ENCODE data around the gene PBX3. TPM values are rescaled to one million over a fixed set of nuclear protein-coding genes. Genes with fewer than 3 reads are reported as not detected.

PBX3 gene
- total and polyA plus RNA-seq, 8 donors, result 8.9 to 36.8 (median 21.5) TPM

DNA sequence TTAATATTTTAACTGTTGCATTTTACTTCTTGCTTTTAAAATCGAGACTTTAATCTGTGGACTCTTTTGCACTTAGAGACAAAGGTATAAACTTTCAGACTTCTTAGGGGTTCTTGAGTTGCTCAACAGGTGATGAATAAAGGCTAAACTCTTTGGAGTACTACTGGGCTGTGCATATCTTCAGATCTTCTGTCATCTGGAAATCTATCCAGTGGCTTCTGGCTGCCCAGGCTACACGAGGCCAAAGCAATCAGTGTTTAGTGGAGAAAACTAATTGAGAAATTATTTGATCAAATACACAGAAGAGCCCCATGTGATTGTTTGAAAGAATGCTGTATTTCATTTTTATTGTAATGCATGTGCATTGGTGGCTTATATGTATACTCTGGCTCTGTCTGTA lies 146.1 kb downstream of the PBX3 start:
- Histone ChIP-seq H3K27ac (no peak overlapping the region), H3K36me3 (no peaks in the 10 kb centered on the region), H3K4me3 (no peak overlapping the region), H3K4me1 (peaks cover 5 to 9% (median 8%) of the 10 kb centered on the region in 3 donors), H3K27me3 (no peaks in the 10 kb centered on the region), H3K9me3 (no peaks in the 10 kb centered on the region)
- FAIRE-seq (no peak), ATAC-seq (no peak), DNase-seq (no peak)
- intact Hi-C loops (cut with DNase I), result no loop called here
- TF ChIP-seq, protein P1, sequence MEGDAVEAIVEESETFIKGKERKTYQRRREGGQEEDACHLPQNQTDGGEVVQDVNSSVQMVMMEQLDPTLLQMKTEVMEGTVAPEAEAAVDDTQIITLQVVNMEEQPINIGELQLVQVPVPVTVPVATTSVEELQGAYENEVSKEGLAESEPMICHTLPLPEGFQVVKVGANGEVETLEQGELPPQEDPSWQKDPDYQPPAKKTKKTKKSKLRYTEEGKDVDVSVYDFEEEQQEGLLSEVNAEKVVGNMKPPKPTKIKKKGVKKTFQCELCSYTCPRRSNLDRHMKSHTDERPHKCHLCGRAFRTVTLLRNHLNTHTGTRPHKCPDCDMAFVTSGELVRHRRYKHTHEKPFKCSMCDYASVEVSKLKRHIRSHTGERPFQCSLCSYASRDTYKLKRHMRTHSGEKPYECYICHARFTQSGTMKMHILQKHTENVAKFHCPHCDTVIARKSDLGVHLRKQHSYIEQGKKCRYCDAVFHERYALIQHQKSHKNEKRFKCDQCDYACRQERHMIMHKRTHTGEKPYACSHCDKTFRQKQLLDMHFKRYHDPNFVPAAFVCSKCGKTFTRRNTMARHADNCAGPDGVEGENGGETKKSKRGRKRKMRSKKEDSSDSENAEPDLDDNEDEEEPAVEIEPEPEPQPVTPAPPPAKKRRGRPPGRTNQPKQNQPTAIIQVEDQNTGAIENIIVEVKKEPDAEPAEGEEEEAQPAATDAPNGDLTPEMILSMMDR (IDR thresholded peaks at IDR 0.05), result no peak
- 67 to 69% methylated on average over 2 of the region's 2 CpGs for WGBS, 2 donors

DNA sequence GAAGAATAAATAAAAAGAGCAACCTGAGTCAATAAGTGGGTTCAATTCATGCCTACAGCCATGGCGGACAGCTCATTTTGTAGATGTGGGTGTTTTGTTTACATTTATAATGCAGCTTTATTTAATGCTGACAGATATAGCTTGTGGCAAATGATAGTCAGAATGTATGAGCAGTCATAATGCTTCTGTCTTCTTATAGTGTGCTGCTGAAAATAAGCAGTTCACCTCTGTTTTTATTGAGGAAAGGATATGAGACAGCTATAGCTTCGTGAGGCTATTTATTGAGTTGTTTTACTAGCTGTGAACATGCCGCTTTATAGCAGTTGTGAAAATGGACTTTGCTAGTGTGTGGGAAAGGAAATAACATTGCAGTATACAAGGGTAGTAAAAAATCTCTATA lies 147.4 kb downstream of the PBX3 start:
- ATAC-seq (no peak), DNase-seq (no peak), FAIRE-seq (no peak)
- peaks cover 4 to 8% (median 5%) of the 10 kb centered on the region in 3 donors for H3K4me1 ChIP-seq
- WGBS, 2 donors, result 92 to 93% methylated on average over 3 of the region's 3 CpGs
- intact Hi-C loops (cut with DNase I), result no loop called here
- H3K27ac ChIP-seq, result no peak overlapping the region
- H3K36me3 ChIP-seq, result no peaks in the 10 kb centered on the region
- H3K4me3 ChIP-seq, result no peak overlapping the region
- TF ChIP-seq, protein P1 (IDR thresholded peaks at IDR 0.05), result no peak
- H3K9me3 ChIP-seq, result no peaks in the 10 kb centered on the region
- no peaks in the 10 kb centered on the region for H3K27me3 ChIP-seq

DNA sequence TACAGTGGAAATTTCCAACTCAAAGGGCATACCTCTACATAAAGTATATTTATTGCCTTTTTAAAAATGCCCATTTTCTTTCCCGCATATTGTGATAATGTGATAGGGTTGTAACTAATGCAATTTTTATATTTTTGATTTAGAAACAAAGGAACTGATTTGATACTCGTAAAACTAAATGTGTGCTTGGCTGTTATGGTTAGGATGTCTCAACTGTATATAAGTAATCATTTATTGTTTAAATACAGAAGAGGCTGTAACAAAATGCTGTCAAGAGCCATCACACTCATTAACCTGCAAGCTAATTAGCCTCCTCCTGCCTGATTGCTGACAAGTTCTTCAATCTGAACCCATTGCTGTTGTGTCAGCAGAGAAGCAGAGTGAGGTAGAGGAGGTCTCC lies 149.2 kb downstream of the PBX3 start:
- Histone ChIP-seq H3K4me3 (no peak overlapping the region), H3K27ac (no peak overlapping the region), H3K9me3 (no peaks in the 10 kb centered on the region), H3K27me3 (no peaks in the 10 kb centered on the region), H3K4me1 (no peaks in the 10 kb centered on the region), H3K36me3 (no peaks in the 10 kb centered on the region)
- ATAC-seq (no peak), FAIRE-seq (no peak), DNase-seq (no peak)
- intact Hi-C loops (cut with DNase I), result no loop called here
- 93 to 97% methylated on average over 2 of the region's 2 CpGs for WGBS, 2 donors
- TF ChIP-seq, protein P1 (IDR thresholded peaks at IDR 0.05), result no peak

DNA sequence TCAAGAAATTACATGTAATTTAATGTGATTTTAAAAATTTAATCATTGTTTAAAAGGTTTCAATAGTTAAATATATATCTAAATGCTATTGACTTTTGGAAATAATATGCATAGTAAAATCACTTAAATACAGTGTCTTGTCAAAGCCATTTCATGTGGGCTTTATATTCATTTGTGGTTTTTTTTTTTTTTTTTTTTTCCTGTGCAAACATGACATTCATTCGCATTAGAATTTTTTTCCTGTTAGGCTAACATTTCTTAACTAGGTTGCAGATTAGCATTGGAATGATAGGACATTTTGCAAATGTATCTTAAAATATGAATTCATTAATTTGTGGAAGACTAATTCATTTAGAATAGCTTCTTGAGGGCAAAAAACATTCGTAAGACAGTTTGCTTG lies 149.8 kb downstream of the PBX3 start:
- no peak for ATAC-seq
- Histone ChIP-seq H3K9me3 (no peaks in the 10 kb centered on the region), H3K4me1 (peaks cover 0 to 3% (median 0%) of the 10 kb centered on the region in 3 donors), H3K36me3 (no peaks in the 10 kb centered on the region), H3K27me3 (no peaks in the 10 kb centered on the region), H3K27ac (no peak overlapping the region), H3K4me3 (no peak overlapping the region)
- 76 to 82% methylated on average over 2 of the region's 2 CpGs for WGBS, 2 donors
- FAIRE-seq, result peak; percentile 73
- TF ChIP-seq, protein P1 (IDR thresholded peaks at IDR 0.05), result no peak
- DNase-seq, result no peak
- intact Hi-C loops (cut with DNase I), result no loop called here

DNA sequence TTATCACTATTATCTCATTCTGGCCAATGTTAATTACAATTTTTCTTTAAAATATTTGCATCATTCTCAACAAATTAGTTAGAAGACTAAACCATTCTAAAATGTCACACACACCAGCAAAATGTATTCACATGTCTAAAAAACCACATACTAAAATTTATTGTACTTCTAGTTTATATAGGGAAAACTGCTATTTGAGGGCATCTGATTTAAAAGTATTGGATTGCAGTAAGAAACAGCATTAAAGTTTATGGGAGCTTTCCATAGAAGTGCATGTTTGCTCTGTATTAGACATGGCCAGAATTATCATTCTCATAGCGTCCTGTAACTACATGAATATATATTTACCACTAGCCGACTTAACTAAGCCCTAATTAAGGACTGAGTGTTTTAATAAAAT lies 150.3 kb downstream of the PBX3 start:
- Histone ChIP-seq H3K36me3 (no peaks in the 10 kb centered on the region), H3K4me3 (no peak overlapping the region), H3K4me1 (peaks cover 0 to 8% (median 0%) of the 10 kb centered on the region in 3 donors), H3K9me3 (no peaks in the 10 kb centered on the region), H3K27me3 (no peaks in the 10 kb centered on the region), H3K27ac (no peak overlapping the region)
- intact Hi-C loops (cut with DNase I), result no loop called here
- ATAC-seq (no peak), FAIRE-seq (no peak), DNase-seq (no peak)
- 95% methylated on average over 2 of the region's 2 CpGs for WGBS, 2 donors
- TF ChIP-seq, protein P1 (IDR thresholded peaks at IDR 0.05), result no peak

Data from pancreas (tissue), 10 donors.